DND-41 (cell line): ENCODE results near the gene UGT1A8.

Experiments
- EZH2 ChIP-seq: IDR thresholded peaks from 3 replicates; pipeline ENCODE4 v1.6.1; 2012; ENCODE audit warnings: borderline replicate concordance, low read depth, mild to moderate bottlenecking, moderate library complexity, low read length, inconsistent platforms; ENCODE audit not compliant: severe bottlenecking
- TF ChIP-seq, protein P1 (sequence below): IDR thresholded peaks from 2 replicates; pipeline ENCODE4 v1.5.1; 2012; ENCODE audit warnings: borderline replicate concordance, low read length, moderate library complexity, mild to moderate bottlenecking; ENCODE audit not compliant: poor library complexity, severe bottlenecking; ENCODE audit errors: extremely low read depth

DNA sequence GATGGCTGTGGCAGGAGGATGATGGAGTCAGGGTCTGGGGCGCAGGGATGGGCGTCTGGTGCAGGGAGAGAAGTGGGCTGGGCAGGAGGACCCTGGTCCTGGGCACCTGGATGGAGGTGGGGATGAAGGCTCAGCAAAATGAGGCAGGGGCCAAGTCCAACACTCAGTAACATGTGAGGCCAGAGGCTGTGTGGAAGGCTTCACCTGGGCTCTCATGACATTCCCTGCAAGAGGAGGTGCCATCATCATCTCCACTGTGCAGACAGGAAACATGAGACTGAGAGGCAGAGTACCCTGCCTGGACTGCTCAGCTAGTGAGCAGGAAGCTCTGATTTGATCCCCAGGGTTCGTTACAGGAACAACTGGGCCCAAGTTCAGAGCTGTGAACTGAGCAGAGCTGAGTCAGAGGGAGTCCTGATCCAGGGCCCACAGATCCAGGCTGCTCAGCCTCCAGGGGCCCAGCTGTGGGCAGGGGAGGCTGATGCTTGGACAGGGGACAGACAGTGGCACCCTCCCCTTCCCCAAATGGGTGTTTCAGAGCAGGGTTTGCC lies 200.0 kb downstream of the UGT1A8 start:
- TF ChIP-seq, protein P1, sequence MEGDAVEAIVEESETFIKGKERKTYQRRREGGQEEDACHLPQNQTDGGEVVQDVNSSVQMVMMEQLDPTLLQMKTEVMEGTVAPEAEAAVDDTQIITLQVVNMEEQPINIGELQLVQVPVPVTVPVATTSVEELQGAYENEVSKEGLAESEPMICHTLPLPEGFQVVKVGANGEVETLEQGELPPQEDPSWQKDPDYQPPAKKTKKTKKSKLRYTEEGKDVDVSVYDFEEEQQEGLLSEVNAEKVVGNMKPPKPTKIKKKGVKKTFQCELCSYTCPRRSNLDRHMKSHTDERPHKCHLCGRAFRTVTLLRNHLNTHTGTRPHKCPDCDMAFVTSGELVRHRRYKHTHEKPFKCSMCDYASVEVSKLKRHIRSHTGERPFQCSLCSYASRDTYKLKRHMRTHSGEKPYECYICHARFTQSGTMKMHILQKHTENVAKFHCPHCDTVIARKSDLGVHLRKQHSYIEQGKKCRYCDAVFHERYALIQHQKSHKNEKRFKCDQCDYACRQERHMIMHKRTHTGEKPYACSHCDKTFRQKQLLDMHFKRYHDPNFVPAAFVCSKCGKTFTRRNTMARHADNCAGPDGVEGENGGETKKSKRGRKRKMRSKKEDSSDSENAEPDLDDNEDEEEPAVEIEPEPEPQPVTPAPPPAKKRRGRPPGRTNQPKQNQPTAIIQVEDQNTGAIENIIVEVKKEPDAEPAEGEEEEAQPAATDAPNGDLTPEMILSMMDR, result no peak
- no peak for TF ChIP-seq EZH2
